HepG2 (cell line): ENCODE data around the gene RETREG2. TPM values are rescaled to one million over a fixed set of nuclear protein-coding genes. Genes with fewer than 3 reads are reported as not detected.

Experiments
- GABPA ChIP-seq, 2 experiments: IDR thresholded peaks; 2 replicates each; pipeline ENCODE4 v1.6.1; 2011 to 2016; ENCODE audit warnings: low read depth in 2 of 2, low read length in 1 of 2, missing biosample characterization in 1 of 2, missing genetic modification characterization in 1 of 2
- GMEB1 ChIP-seq: sonication (generic); formaldehyde crosslinking; IDR thresholded peaks from 2 replicates; pipeline ENCODE4 v1.5.1; 2020; ENCODE audit warnings: missing genetic modification reagents, mild to moderate bottlenecking, borderline replicate concordance
- HDAC2 ChIP-seq: sonication (generic); formaldehyde crosslinking; IDR thresholded peaks from 2 replicates; pipeline ENCODE4 v1.4.0; 2020; ENCODE audit warnings: missing genetic modification reagents
- IRF2 ChIP-seq: IDR thresholded peaks from 2 replicates; pipeline ENCODE4 v1.6.1; 2018; ENCODE audit warnings: missing genetic modification reagents, missing compliant biosample characterization
- MTA1 ChIP-seq: sonication (generic); formaldehyde crosslinking; IDR thresholded peaks from 2 replicates; pipeline ENCODE4 v1.4.0; 2020; ENCODE audit warnings: missing genetic modification reagents, mild to moderate bottlenecking, borderline replicate concordance
- NFYC ChIP-seq: IDR thresholded peaks from 2 replicates; pipeline ENCODE4 v1.6.1; 2016; ENCODE audit warnings: missing genetic modification reagents, missing compliant biosample characterization
- PHF20 ChIP-seq: sonication (generic); formaldehyde crosslinking; IDR thresholded peaks from 2 replicates; pipeline ENCODE4 v1.5.0; 2020; ENCODE audit warnings: mild to moderate bottlenecking, missing genetic modification reagents
- RAD21 ChIP-seq: fragments of 450-650 bp; formaldehyde crosslinking; IDR thresholded peaks from 2 replicates; pipeline ENCODE4 v1.5.0; 2020; ENCODE audit warnings: mild to moderate bottlenecking
- SRSF9 ChIP-seq: fragments of 200-400 bp; formaldehyde crosslinking; IDR thresholded peaks from 2 replicates; pipeline ENCODE4 v1.6.1; 2018; ENCODE audit warnings: borderline replicate concordance, mild to moderate bottlenecking, low read depth, low read length; ENCODE audit not compliant: insufficient read depth, poor library complexity, severe bottlenecking
- TEAD3 ChIP-seq: optimal IDR thresholded peaks from 2 replicates; pipeline ENCODE3; 2016; ENCODE audit warnings: borderline replicate concordance
- TGIF2 ChIP-seq: IDR thresholded peaks from 2 replicates; pipeline ENCODE4 v1.6.1; 2016; ENCODE audit warnings: control low read depth, missing compliant biosample characterization
- ZNF121 ChIP-seq: sonication (generic); formaldehyde crosslinking; IDR thresholded peaks from 2 replicates; pipeline ENCODE4 v1.5.0; 2020; ENCODE audit warnings: mild to moderate bottlenecking, missing genetic modification reagents
- ZNF274 ChIP-seq: sonication (generic); formaldehyde crosslinking; IDR thresholded peaks from 2 replicates; pipeline ENCODE4 v1.5.1; 2020; ENCODE audit warnings: mild to moderate bottlenecking, missing genetic modification reagents
- ZNF383 ChIP-seq: sonication (generic); formaldehyde crosslinking; IDR thresholded peaks from 2 replicates; pipeline ENCODE4 v1.4.0; 2020; ENCODE audit warnings: missing genetic modification reagents, mild to moderate bottlenecking, borderline replicate concordance
- ZNF567 ChIP-seq: sonication (generic); formaldehyde crosslinking; IDR thresholded peaks from 2 replicates; pipeline ENCODE4 v1.8.1; 2023; ENCODE audit warnings: mild to moderate bottlenecking, missing genetic modification reagents, borderline replicate concordance
- polyA plus RNA-seq, 8 experiments: library from polyadenylated mRNA; depleted of rRNA in 3 of 8; stranded (reverse) in 7 of 8; unstranded in 1 of 8; fragments of >200 nt; fragmentation: Illumina TruSeq in 4 of 8; extraction: Trizol in 4 of 8; gene quantifications; 2 replicates each; pipeline versions ENCODE4 v1.2.1 to v1.2.3, GENCODE V29; 2011 to 2016; ENCODE audit warnings: low read depth in 4 of 8, missing spikeins in 1 of 8, mixed read lengths in 1 of 8; ENCODE audit not compliant: insufficient read depth in 1 of 8
- total RNA-seq, 5 experiments: library from RNA; depleted of rRNA; stranded (reverse); fragments of >200 nt; fragmentation: Illumina TruSeq; extraction: Trizol; gene quantifications; 2 replicates each; pipeline ENCODE4 v1.2.3, GENCODE V29; 2016; ENCODE audit warnings: low read depth in 1 of 5
- TF ChIP-seq, protein P1 (sequence below): sonication (generic); formaldehyde crosslinking; IDR thresholded peaks from 2 replicates; pipeline ENCODE4 v1.8.1; 2022; ENCODE audit warnings: mild to moderate bottlenecking, missing genetic modification reagents
- TF ChIP-seq, protein P2 (sequence below): IDR thresholded peaks from 2 replicates; pipeline ENCODE4 v1.6.1; 2016; ENCODE audit warnings: missing compliant biosample characterization, missing genetic modification reagents, borderline replicate concordance
- TF ChIP-seq, protein P3 (sequence below), 2 experiments: sonication (generic) in 1 of 2; formaldehyde crosslinking in 1 of 2; IDR thresholded peaks; 2 replicates each; pipeline versions ENCODE4 v1.5.1 to v1.6.1; 2011 to 2020; ENCODE audit warnings: borderline replicate concordance in 1 of 2, low read depth in 1 of 2, low read length in 1 of 2, mild to moderate bottlenecking in 1 of 2, missing genetic modification reagents in 1 of 2, moderate library complexity in 1 of 2
- TF ChIP-seq, protein P4 (sequence below): sonication (generic); formaldehyde crosslinking; IDR thresholded peaks from 2 replicates; pipeline ENCODE4 v1.4.0; 2020; ENCODE audit warnings: missing genetic modification reagents

Gene RETREG2
- total and polyA plus RNA-seq, 2 of the 13 experiments (the other 11 are each of a cell fraction or from before 2014, with no cell fraction given), result 86.0 to 134 TPM

GRCh38 chr2:219177552-219178376 lies at the start of gene RETREG2 (continued):
- TF ChIP-seq TGIF2 (CRISPR knock-in tag) (no peak), TEAD3 (no peak), ZNF121 (no peak), PHF20 (CRISPR knock-in tag) (peak; percentile 92), IRF2 (CRISPR knock-in tag) (peak; percentile 80), GMEB1 (CRISPR knock-in tag) (peak; percentile 62; the same call in 1 of the 2 replicates), GABPA (IDR thresholded peaks at IDR 0.05; ENCODE audit: low read depth, low read length) (no peak), GABPA (CRISPR knock-in tag; IDR thresholded peaks at IDR 0.05; ENCODE audit: low read depth) (peak; percentile 82), ZNF567 (0 out of 2 replicates have a peak, but pooled peaks have one; percentile 63), ZNF274 (CRISPR knock-in tag) (peak; percentile 82), HDAC2 (CRISPR knock-in tag) (peak; percentile 31; the same call in 1 of the 2 replicates), SRSF9 (no peak), ZNF383 (CRISPR knock-in tag) (peak; percentile 90; the same call in 1 of the 2 replicates), NFYC (no peak), MTA1 (peak; percentile 67; the same call in 1 of the 2 replicates), RAD21 (peak; percentile 83)
- TF ChIP-seq, protein P1, sequence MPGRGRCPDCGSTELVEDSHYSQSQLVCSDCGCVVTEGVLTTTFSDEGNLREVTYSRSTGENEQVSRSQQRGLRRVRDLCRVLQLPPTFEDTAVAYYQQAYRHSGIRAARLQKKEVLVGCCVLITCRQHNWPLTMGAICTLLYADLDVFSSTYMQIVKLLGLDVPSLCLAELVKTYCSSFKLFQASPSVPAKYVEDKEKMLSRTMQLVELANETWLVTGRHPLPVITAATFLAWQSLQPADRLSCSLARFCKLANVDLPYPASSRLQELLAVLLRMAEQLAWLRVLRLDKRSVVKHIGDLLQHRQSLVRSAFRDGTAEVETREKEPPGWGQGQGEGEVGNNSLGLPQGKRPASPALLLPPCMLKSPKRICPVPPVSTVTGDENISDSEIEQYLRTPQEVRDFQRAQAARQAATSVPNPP (CRISPR knock-in tag), result no peak
- TF ChIP-seq, protein P2, sequence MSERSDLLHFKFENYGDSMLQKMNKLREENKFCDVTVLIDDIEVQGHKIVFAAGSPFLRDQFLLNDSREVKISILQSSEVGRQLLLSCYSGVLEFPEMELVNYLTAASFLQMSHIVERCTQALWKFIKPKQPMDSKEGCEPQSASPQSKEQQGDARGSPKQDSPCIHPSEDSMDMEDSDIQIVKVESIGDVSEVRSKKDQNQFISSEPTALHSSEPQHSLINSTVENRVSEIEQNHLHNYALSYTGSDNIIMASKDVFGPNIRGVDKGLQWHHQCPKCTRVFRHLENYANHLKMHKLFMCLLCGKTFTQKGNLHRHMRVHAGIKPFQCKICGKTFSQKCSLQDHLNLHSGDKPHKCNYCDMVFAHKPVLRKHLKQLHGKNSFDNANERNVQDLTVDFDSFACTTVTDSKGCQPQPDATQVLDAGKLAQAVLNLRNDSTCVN, result no peak; the same call in 1 of the 2 replicates
- TF ChIP-seq, protein P3, sequence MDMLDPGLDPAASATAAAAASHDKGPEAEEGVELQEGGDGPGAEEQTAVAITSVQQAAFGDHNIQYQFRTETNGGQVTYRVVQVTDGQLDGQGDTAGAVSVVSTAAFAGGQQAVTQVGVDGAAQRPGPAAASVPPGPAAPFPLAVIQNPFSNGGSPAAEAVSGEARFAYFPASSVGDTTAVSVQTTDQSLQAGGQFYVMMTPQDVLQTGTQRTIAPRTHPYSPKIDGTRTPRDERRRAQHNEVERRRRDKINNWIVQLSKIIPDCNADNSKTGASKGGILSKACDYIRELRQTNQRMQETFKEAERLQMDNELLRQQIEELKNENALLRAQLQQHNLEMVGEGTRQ (IDR thresholded peaks at IDR 0.05; ENCODE audit: low read depth, low read length), result peak; percentile 99
- TF ChIP-seq, protein P3 (CRISPR knock-in tag; IDR thresholded peaks at IDR 0.05; ENCODE audit: borderline replicate concordance), result peak; percentile 96
- TF ChIP-seq, protein P4, sequence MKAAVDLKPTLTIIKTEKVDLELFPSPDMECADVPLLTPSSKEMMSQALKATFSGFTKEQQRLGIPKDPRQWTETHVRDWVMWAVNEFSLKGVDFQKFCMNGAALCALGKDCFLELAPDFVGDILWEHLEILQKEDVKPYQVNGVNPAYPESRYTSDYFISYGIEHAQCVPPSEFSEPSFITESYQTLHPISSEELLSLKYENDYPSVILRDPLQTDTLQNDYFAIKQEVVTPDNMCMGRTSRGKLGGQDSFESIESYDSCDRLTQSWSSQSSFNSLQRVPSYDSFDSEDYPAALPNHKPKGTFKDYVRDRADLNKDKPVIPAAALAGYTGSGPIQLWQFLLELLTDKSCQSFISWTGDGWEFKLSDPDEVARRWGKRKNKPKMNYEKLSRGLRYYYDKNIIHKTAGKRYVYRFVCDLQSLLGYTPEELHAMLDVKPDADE (CRISPR knock-in tag), result no peak
